Measurements from ENCODE around the gene CHSY3. TPM values are rescaled to one million over a fixed set of nuclear protein-coding genes. Genes with fewer than 3 reads are reported as not detected.

CHSY3 gene
- polyA plus RNA-seq, 1 donor from 2014 or later = 0.40 TPM

- Histone ChIP-seq H3K36me3 (ENCODE audit: insufficient read depth, low read length) (no peaks in the 10 kb centered on the region), H3K9me2 (ENCODE audit: insufficient read depth, low read length) (no peaks in the 10 kb centered on the region), H2AFZ (ENCODE audit: low read depth, low read length) (no peak overlapping the region), H3K79me2 (replicated peaks; ENCODE audit: insufficient read depth, low read length) (no peaks in the 10 kb centered on the region), H3F3A (ENCODE audit: insufficient read depth, low read length, poor library complexity, severe bottlenecking) (no peaks in the 10 kb centered on the region), H3K4me3 (ENCODE audit: low read length) (no peak overlapping the region), H3K9ac (ENCODE audit: low read length) (no peak overlapping the region), H3K9me3 (ENCODE audit: low read length) (no peaks in the 10 kb centered on the region), H3K4me2 (ENCODE audit: low read length) (no peak overlapping the region), H3K27me3 (ENCODE audit: insufficient read depth, low read depth, low read length) (no peaks in the 10 kb centered on the region), H4K20me1 (ENCODE audit: insufficient read depth) (no peaks in the 10 kb centered on the region), H3K27ac (ENCODE audit: low read length) (no peak overlapping the region)
- TF ChIP-seq EP300 (conservative IDR thresholded peaks at IDR 0.05; ENCODE audit: poor library complexity, severe bottlenecking) = no peak
- no peak for TF ChIP-seq RAD21 (conservative IDR thresholded peaks at IDR 0.05)
- no peak for TF ChIP-seq SMC3 (conservative IDR thresholded peaks at IDR 0.05; ENCODE audit: poor library complexity)
- TF ChIP-seq CTCF (IDR thresholded peaks at IDR 0.05; ENCODE audit: poor library complexity, severe bottlenecking) = no peak
These were observed 285.7 kb downstream of the CHSY3 start for GRCh38 chr5:130189961-130190360.

- no peak overlapping the region for H2AFZ ChIP-seq (ENCODE audit: low read depth, low read length)
- H3K9ac ChIP-seq (ENCODE audit: low read length) = no peak overlapping the region
- no peaks in the 10 kb centered on the region for H4K20me1 ChIP-seq (ENCODE audit: insufficient read depth)
- H3K27me3 ChIP-seq (ENCODE audit: insufficient read depth, low read depth, low read length) = no peaks in the 10 kb centered on the region
- H3K9me3 ChIP-seq (ENCODE audit: low read length) = no peaks in the 10 kb centered on the region
- H3K27ac ChIP-seq (ENCODE audit: low read length) = no peak overlapping the region
- H3K79me2 ChIP-seq (replicated peaks; ENCODE audit: insufficient read depth, low read length) = no peaks in the 10 kb centered on the region
- H3K4me2 ChIP-seq (ENCODE audit: low read length) = no peak overlapping the region
- H3K36me3 ChIP-seq (ENCODE audit: insufficient read depth, low read length) = no peaks in the 10 kb centered on the region
- H3K9me2 ChIP-seq (ENCODE audit: insufficient read depth, low read length) = no peaks in the 10 kb centered on the region
- no peak for TF ChIP-seq EP300 (conservative IDR thresholded peaks at IDR 0.05; ENCODE audit: poor library complexity, severe bottlenecking)
- TF ChIP-seq MXI1 (conservative IDR thresholded peaks at IDR 0.05; ENCODE audit: poor library complexity, severe bottlenecking) = no peak
- no peak for TF ChIP-seq CTCF (IDR thresholded peaks at IDR 0.05; ENCODE audit: poor library complexity, severe bottlenecking)
- TF ChIP-seq POLR2AphosphoS5 (IDR thresholded peaks at IDR 0.05) = no peak
- TF ChIP-seq TAF1 (IDR thresholded peaks at IDR 0.05; ENCODE audit: low read depth) = no peak
- TF ChIP-seq RAD21 (conservative IDR thresholded peaks at IDR 0.05) = no peak
- TF ChIP-seq EZH2 (IDR thresholded peaks at IDR 0.05; ENCODE audit: borderline replicate concordance, insufficient read depth, low read length, poor library complexity, severe bottlenecking) = no peak
- no peak for TF ChIP-seq SMC3 (conservative IDR thresholded peaks at IDR 0.05; ENCODE audit: poor library complexity)
- TF ChIP-seq REST (IDR thresholded peaks at IDR 0.05; ENCODE audit: borderline replicate concordance) = no peak
- H3F3A ChIP-seq (ENCODE audit: insufficient read depth, low read length, poor library complexity, severe bottlenecking) = no peaks in the 10 kb centered on the region
- no peak overlapping the region for H3K4me3 ChIP-seq (ENCODE audit: low read length)
These were observed 294.7 kb downstream of the CHSY3 start for GRCh38 chr5:130198927-130199326.

All from neural cell (in vitro differentiated cells).